ENCODE results near the gene NRIP3. TPM values are rescaled to one million over a fixed set of nuclear protein-coding genes. Genes with fewer than 3 reads are reported as not detected.

NRIP3 gene
- total RNA-seq, 2 experiments from 2014 or later = not detected

GRCh38 chr11:9028581-9028980 lies 24.8 kb upstream of the NRIP3 start:
- ChIA-PET POLR2A (interaction anchor here (0.5 to 1.0 kb wide), 3 partner anchors 10 to 477 kb away, joined by 3 to 8 read pairs (median 4); no protein-coding TSS in a partner anchor), CTCF (ENCODE audit: unreplicated experiment) (no interaction called here)
- Histone ChIP-seq H3K9me3 (ENCODE audit: low read length) (no peaks in the 10 kb centered on the region), H3K79me2 (ENCODE audit: insufficient read depth, low read depth, low read length) (no peaks in the 10 kb centered on the region), H3K36me3 (ENCODE audit: insufficient read depth, low read length) (no peaks in the 10 kb centered on the region), H4K20me1 (ENCODE audit: insufficient read depth, low read length) (no peaks in the 10 kb centered on the region), H3K4me3 (ENCODE audit: low read depth, low read length, poor library complexity, severe bottlenecking) (no peak overlapping the region), H3K9me2 (ENCODE audit: insufficient read depth, low read length) (no peaks in the 10 kb centered on the region), H3K4me1 (ENCODE audit: insufficient read depth, low read length, poor library complexity, severe bottlenecking) (no peaks in the 10 kb centered on the region), H3K27ac (ENCODE audit: low read depth, low read length, poor library complexity, severe bottlenecking) (no peak overlapping the region), H3K4me2 (ENCODE audit: low read length) (no peak overlapping the region), H2AFZ (ENCODE audit: low read length) (no peak overlapping the region)
- no peak for TF ChIP-seq EZH2phosphoT487 (IDR thresholded peaks at IDR 0.05; ENCODE audit: borderline replicate concordance, low read depth, low read length)
- TF ChIP-seq CTCF (conservative IDR thresholded peaks at IDR 0.05; ENCODE audit: low read length) = no peak
- intact Hi-C loops (cut with micrococcal nuclease; ENCODE audit: unreplicated experiment) = no loop called here
- no TSS peak for BruUV-seq (replicated peaks)
- no peak for DNase-seq (ENCODE audit: low spot score)

GRCh38 chr11:9025101-9025850 lies 21.5 kb upstream of the NRIP3 start:
- Histone ChIP-seq H2AFZ (ENCODE audit: low read length) (no peak overlapping the region), H3K4me3 (ENCODE audit: low read depth, low read length, poor library complexity, severe bottlenecking) (no peak overlapping the region), H3K9me3 (ENCODE audit: low read length) (no peaks in the 10 kb centered on the region), H3K4me1 (ENCODE audit: insufficient read depth, low read length, poor library complexity, severe bottlenecking) (no peaks in the 10 kb centered on the region), H4K20me1 (ENCODE audit: insufficient read depth, low read length) (no peaks in the 10 kb centered on the region), H3K36me3 (ENCODE audit: insufficient read depth, low read length) (no peaks in the 10 kb centered on the region), H3K9me2 (ENCODE audit: insufficient read depth, low read length) (no peaks in the 10 kb centered on the region), H3K79me2 (ENCODE audit: insufficient read depth, low read depth, low read length) (no peaks in the 10 kb centered on the region), H3K4me2 (ENCODE audit: low read length) (no peak overlapping the region), H3K27ac (ENCODE audit: low read depth, low read length, poor library complexity, severe bottlenecking) (no peak overlapping the region)
- TF ChIP-seq EZH2phosphoT487 (IDR thresholded peaks at IDR 0.05; ENCODE audit: borderline replicate concordance, low read depth, low read length) (no peak), CTCF (conservative IDR thresholded peaks at IDR 0.05; ENCODE audit: low read length) (no peak)
- no peak for DNase-seq (ENCODE audit: low spot score)
- intact Hi-C loops (cut with micrococcal nuclease; ENCODE audit: unreplicated experiment) = no loop called here
- CTCF ChIA-PET (ENCODE audit: unreplicated experiment) = no interaction called here
- no TSS peak for BruUV-seq (replicated peaks)
- POLR2A ChIA-PET = interaction anchor here (0.6 to 0.9 kb wide), 2 partner anchors 10 to 28 kb away, joined by 3 read pairs; no protein-coding TSS in a partner anchor
